Spleen (tissue), 11 donors: ENCODE data around the gene FBLIM1. TPM values are rescaled to one million over a fixed set of nuclear protein-coding genes. Genes with fewer than 3 reads are reported as not detected.

Experiments used
- DNase-seq: peaks from one replicate; pipeline ENCODE4 v3.0.0-alpha.2; 2020
- H3K27ac ChIP-seq, 8 donors: fragments of 200-600 bp; sonication (generic) in 7 of 8; 1 replicate in 4 of 8; 2 replicates in 4 of 8; pipeline versions ENCODE4 v1.5.0 to v1.8.0; 2016 to 2021; ENCODE audit warnings: inconsistent platforms in 4 of 8, mild to moderate bottlenecking in 4 of 8, moderate library complexity in 1 of 8
- H3K27me3 ChIP-seq, 7 donors: fragments of 200-600 bp; sonication (generic) in 6 of 7; replicated peaks in 1 of 7; 1 replicate in 4 of 7; 2 replicates in 3 of 7; pipeline versions ENCODE4 v1.5.0 to v1.8.0; 2016 to 2021; ENCODE audit warnings: inconsistent platforms in 3 of 7, mild to moderate bottlenecking in 1 of 7
- H3K36me3 ChIP-seq, 6 donors: fragments of 200-600 bp; sonication (generic) in 5 of 6; 1 replicate in 4 of 6; 2 replicates in 2 of 6; pipeline versions ENCODE4 v1.5.0 to v1.8.0; 2016 to 2021; ENCODE audit warnings: inconsistent platforms in 2 of 6
- H3K4me1 ChIP-seq, 6 donors: fragments of 200-600 bp; sonication (generic) in 5 of 6; 1 replicate in 3 of 6; 2 replicates in 3 of 6; pipeline versions ENCODE4 v1.5.0 to v1.8.0; 2016 to 2021; ENCODE audit warnings: inconsistent platforms in 3 of 6
- H3K4me3 ChIP-seq, 8 donors: fragments of 200-600 bp; sonication (generic) in 7 of 8; 1 replicate in 4 of 8; 2 replicates in 4 of 8; pipeline versions ENCODE4 v1.5.0 to v1.8.0; 2016 to 2021; ENCODE audit warnings: inconsistent platforms in 4 of 8, mild to moderate bottlenecking in 4 of 8, moderate library complexity in 2 of 8
- H3K9me3 ChIP-seq, 8 donors: fragments of 200-600 bp; sonication (generic) in 7 of 8; 1 replicate in 4 of 8; 2 replicates in 4 of 8; pipeline versions ENCODE4 v1.5.0 to v1.8.0; 2016 to 2021; ENCODE audit warnings: inconsistent platforms in 4 of 8
- POLR2A ChIP-seq, 3 donors: fragments of 450-650 bp; IDR thresholded peaks; one replicate each; pipeline ENCODE4 v1.5.1; 2017; ENCODE audit warnings: antibody characterized with exemption in 3 of 3, mild to moderate bottlenecking in 1 of 3
- POLR2AphosphoS5 ChIP-seq, 3 donors: sonication (generic); formaldehyde crosslinking; IDR thresholded peaks; one replicate each; pipeline ENCODE4 v1.5.1; 2017; ENCODE audit warnings: antibody characterized with exemption in 3 of 3
- WGBS, 5 donors: extraction: QIAGEN DNeasy Blood & Tissue Kit in 3 of 5; methylation state at CpG; one replicate each; pipeline versions ENCODE4 v1.1.5 to v1.1.7; 2013 to 2018; 5-methylcytosine and 5-hydroxymethylcytosine counted together
- intact Hi-C: fragments of 100-400 bp; cut with DNase I; formaldehyde crosslinking; loops from one replicate; pipeline ENCODE4 v1.15.0; 2023; ENCODE audit warnings: low total_unique reads
- polyA plus RNA-seq, 3 donors: library from polyadenylated mRNA; stranded (reverse); fragments of 200-250 nt; gene quantifications; one replicate each; pipeline ENCODE4 v1.2.1, GENCODE V29; 2013
- total RNA-seq, 7 donors: library from RNA; depleted of rRNA in 3 of 7; stranded (reverse); fragments of >200 nt in 3 of 7; fragmentation: NEBNext Ultra II Directional in 4 of 7; extraction: Animal tissue kit (Norgen Biotek cat#: 25700) in 4 of 7; gene quantifications; one replicate each; pipeline versions ENCODE4 v1.1.0 to v1.2.1, GENCODE V29; 2016 to 2021
- TF ChIP-seq, protein P1 (sequence below), 11 experiments: fragments of 200-600 bp in 7 of 11; fragments of 450-650 bp in 4 of 11; sonication (generic) in 4 of 11; IDR thresholded peaks in 8 of 11; conservative IDR thresholded peaks in 3 of 11; 1 replicate in 7 of 11; 2 replicates in 4 of 11; pipeline versions ENCODE4 v1.4.0 to v1.8.0; 2016 to 2021; ENCODE audit warnings: antibody characterized with exemption in 11 of 11, inconsistent platforms in 4 of 11, mild to moderate bottlenecking in 1 of 11
- donor health status: healthy with polysubstance abuse.
- donor health status: DM: no; HTN: no; CAD: no; lungs with moderate emphysema.
- donor health status: DM: no; HTN: no; CAD: no.
- donor health status: Bipolar disorder and iron deficiency.
- donor health status: healthy.
- donor health status: DM: no; HTN: no; CAD: no.
- donor health status: DM: yes; HTN: yes; CAD: no.

FBLIM1 gene
- total and polyA plus RNA-seq, 10 donors, result 7.2 to 89.1 (median 32.7) TPM

GRCh38 chr1:15727866-15728534 is 30.6 kb upstream of the FBLIM1 start:
- intact Hi-C loops, result no loop called here
- H3K9me3 ChIP-seq, result no peaks in the 10 kb centered on the region
- peaks cover 0 to 21% (median 10%) of the 10 kb centered on the region in 6 donors for H3K4me1 ChIP-seq
- no peak overlapping the region for H3K4me3 ChIP-seq
- no peaks in the 10 kb centered on the region for H3K27me3 ChIP-seq
- H3K27ac ChIP-seq, result peak overlapping the region in 2 of 8 donors; percentile 32 to 59
- 92 to 96% (median 95%) methylated on average over 14 to 23 of the region's 23 CpGs for WGBS, 5 donors
- DNase-seq, result no peak
- TF ChIP-seq POLR2AphosphoS5 (IDR thresholded peaks at IDR 0.05) (peak in 1 of 3 donors; percentile 32), POLR2A (IDR thresholded peaks at IDR 0.05) (no peak)
- peaks cover 8 to 100% (median 91%) of the 10 kb centered on the region in 6 donors for H3K36me3 ChIP-seq

GRCh38 chr1:15728937-15729657 is 29.5 kb upstream of the FBLIM1 start:
- 64 to 82% (median 73%) methylated on average over 19 to 22 of the region's 22 CpGs for WGBS, 5 donors
- intact Hi-C loops, result no loop called here

DNA sequence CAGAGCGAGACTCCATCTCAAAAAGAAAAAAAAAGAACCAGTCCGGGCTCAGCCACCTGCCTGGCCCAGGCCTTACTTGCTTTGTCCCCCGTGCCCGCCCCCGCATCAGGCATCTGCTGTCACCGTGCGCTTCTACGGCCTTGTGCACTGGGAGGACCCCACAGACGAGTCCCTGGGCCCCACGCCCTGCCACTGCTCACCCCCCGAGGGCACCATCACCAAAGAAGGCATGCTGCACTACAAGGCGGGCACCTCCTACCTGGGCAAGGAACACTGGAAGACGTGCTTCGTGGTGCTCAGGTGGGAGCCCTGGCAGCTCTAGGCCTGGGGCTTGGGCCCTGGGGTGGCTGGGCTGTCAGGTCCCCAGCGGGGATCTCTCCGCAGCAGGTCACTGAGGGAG is 28.2 kb upstream of the FBLIM1 start:
- TF ChIP-seq POLR2A (IDR thresholded peaks at IDR 0.05) (no peak), POLR2AphosphoS5 (IDR thresholded peaks at IDR 0.05) (peak in 1 of 3 donors; percentile 38)
- peaks cover 8 to 100% (median 96%) of the 10 kb centered on the region in 6 donors for H3K36me3 ChIP-seq
- H3K27me3 ChIP-seq, result no peaks in the 10 kb centered on the region
- peaks cover 0 to 26% (median 10%) of the 10 kb centered on the region in 6 donors for H3K4me1 ChIP-seq
- no peak for DNase-seq
- H3K9me3 ChIP-seq, result no peaks in the 10 kb centered on the region
- intact Hi-C loops, result no loop called here
- no peak overlapping the region for H3K4me3 ChIP-seq
- WGBS, 5 donors, result 93 to 100% (median 95%) methylated on average over 3 to 16 of the region's 16 CpGs
- no peak overlapping the region for H3K27ac ChIP-seq

More at GRCh38 chr1:15728937-15729657, 29.5 kb upstream of the FBLIM1 start:
- TF ChIP-seq, protein P1, sequence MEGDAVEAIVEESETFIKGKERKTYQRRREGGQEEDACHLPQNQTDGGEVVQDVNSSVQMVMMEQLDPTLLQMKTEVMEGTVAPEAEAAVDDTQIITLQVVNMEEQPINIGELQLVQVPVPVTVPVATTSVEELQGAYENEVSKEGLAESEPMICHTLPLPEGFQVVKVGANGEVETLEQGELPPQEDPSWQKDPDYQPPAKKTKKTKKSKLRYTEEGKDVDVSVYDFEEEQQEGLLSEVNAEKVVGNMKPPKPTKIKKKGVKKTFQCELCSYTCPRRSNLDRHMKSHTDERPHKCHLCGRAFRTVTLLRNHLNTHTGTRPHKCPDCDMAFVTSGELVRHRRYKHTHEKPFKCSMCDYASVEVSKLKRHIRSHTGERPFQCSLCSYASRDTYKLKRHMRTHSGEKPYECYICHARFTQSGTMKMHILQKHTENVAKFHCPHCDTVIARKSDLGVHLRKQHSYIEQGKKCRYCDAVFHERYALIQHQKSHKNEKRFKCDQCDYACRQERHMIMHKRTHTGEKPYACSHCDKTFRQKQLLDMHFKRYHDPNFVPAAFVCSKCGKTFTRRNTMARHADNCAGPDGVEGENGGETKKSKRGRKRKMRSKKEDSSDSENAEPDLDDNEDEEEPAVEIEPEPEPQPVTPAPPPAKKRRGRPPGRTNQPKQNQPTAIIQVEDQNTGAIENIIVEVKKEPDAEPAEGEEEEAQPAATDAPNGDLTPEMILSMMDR (IDR thresholded peaks at IDR 0.05 in 8 of 11, conservative IDR thresholded peaks at IDR 0.05 in 3 of 11), result no peak
- peak; percentile 23 to 69 (median 67) for TF ChIP-seq POLR2AphosphoS5 (IDR thresholded peaks at IDR 0.05)
- no peak overlapping the region for H3K4me3 ChIP-seq
- H3K36me3 ChIP-seq, result peaks cover 8 to 100% (median 92%) of the 10 kb centered on the region in 6 donors
- peaks cover 0 to 21% (median 10%) of the 10 kb centered on the region in 6 donors for H3K4me1 ChIP-seq
- no peak for DNase-seq
- H3K27me3 ChIP-seq, result no peaks in the 10 kb centered on the region
- no peaks in the 10 kb centered on the region for H3K9me3 ChIP-seq
- peak overlapping the region in 5 of 8 donors; percentile 25 to 59 (median 43) for H3K27ac ChIP-seq

DNA sequence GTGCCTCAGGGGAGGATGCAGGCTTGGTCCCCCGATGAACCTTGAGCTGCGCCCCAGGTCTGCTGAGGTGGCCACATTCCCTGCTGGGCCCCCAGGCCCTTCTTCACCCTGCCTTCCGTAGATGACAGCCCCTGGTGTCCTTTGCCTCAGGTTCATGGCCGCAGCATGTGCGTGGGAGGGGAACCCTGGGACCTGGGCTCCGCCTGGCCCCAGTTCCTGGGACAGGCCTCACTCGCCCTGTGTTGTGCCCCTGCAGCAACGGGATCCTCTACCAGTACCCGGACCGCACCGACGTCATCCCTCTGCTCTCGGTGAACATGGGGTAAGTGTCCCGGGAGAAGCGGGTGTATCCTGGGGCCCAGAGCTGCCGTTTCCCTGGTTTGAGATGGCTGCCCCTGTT is 27.7 kb upstream of the FBLIM1 start:
- H3K4me3 ChIP-seq, result no peak overlapping the region
- H3K9me3 ChIP-seq, result no peaks in the 10 kb centered on the region
- TF ChIP-seq POLR2AphosphoS5 (IDR thresholded peaks at IDR 0.05) (peak in 1 of 3 donors; percentile 38), POLR2A (IDR thresholded peaks at IDR 0.05) (no peak)
- H3K27ac ChIP-seq, result no peak overlapping the region
- H3K27me3 ChIP-seq, result no peaks in the 10 kb centered on the region
- no peak for DNase-seq
- peaks cover 8 to 97% (median 91%) of the 10 kb centered on the region in 6 donors for H3K36me3 ChIP-seq
- 93 to 96% (median 94%) methylated on average over 8 to 16 of the region's 16 CpGs for WGBS, 5 donors
- H3K4me1 ChIP-seq, result peaks cover 0 to 26% (median 10%) of the 10 kb centered on the region in 6 donors
- intact Hi-C loops, result no loop called here

DNA sequence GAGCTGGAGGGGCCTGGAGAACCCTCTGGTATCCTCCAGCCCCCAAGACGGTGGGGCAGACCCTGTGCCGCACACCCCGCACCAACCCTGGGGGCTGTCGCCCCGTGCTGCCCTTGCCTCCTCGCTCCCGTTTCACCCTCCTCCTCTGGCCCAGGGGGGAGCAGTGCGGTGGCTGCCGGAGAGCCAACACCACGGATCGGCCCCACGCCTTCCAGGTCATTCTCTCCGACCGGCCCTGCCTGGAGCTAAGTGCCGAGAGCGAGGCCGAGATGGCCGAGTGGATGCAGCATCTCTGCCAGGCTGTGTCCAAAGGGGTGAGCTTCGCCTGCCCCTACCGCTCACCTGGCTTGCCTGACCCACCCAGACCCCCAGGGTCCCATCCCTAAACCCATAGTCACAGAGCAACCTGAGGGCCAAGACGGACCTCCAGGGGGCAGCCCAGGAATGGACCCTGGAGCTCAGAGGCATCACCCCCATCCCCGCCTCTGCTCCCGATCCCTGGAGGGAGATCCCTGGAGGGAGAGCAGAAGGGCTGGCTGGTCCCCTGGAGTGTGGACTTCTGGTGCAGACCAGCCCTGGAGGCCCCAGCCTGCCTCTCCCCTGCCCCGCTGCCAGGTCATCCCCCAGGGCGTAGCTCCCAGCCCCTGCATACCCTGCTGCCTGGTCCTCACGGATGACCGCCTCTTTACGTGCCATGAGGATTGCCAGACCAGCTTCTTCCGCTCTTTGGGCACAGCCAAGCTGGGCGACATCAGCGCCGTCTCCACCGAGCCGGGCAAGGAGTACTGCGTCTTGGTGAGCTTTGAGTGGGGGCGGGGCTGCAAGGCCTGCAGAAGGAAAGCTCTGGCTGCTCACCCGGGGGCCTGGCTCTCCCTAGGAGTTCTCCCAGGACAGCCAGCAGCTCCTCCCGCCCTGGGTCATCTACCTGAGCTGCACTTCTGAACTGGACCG is 26.6 kb upstream of the FBLIM1 start:
- intact Hi-C loops, result no loop called here
- DNase-seq, result no peak
- peaks cover 7 to 95% (median 80%) of the 10 kb centered on the region in 6 donors for H3K36me3 ChIP-seq
- no peak overlapping the region for H3K4me3 ChIP-seq
- peaks cover 0 to 26% (median 10%) of the 10 kb centered on the region in 6 donors for H3K4me1 ChIP-seq
- no peaks in the 10 kb centered on the region for H3K9me3 ChIP-seq
- WGBS, 5 donors, result 94 to 97% (median 95%) methylated on average over 33 to 39 of the region's 39 CpGs
- no peaks in the 10 kb centered on the region for H3K27me3 ChIP-seq
- no peak for TF ChIP-seq POLR2A (IDR thresholded peaks at IDR 0.05)
- TF ChIP-seq, protein P1 (IDR thresholded peaks at IDR 0.05 in 8 of 11, conservative IDR thresholded peaks at IDR 0.05 in 3 of 11), result no peak
- no peak for TF ChIP-seq POLR2AphosphoS5 (IDR thresholded peaks at IDR 0.05)
- H3K27ac ChIP-seq, result no peak overlapping the region
